Ascending aorta (tissue), 2 donors: ENCODE measurements around the gene ZBED1. TPM values are rescaled to one million over a fixed set of nuclear protein-coding genes. Genes with fewer than 3 reads are reported as not detected.
"Not testable (repeated sequence)": the region's sequence is repeated elsewhere in the genome, so short reads cannot be mapped to it uniquely, and the experiment has no call there.

Source experiments
- DNase-seq, 2 donors: peaks; one replicate each; pipeline ENCODE4 v3.0.0-alpha.2; 2019; ENCODE audit warnings: low spot score in 2 of 2
- H3K27ac ChIP-seq, 2 donors: fragments of 200-600 bp; sonication (generic); one replicate each; pipeline ENCODE4 v1.5.1; 2016 to 2017; ENCODE audit warnings: mild to moderate bottlenecking in 1 of 2
- H3K27me3 ChIP-seq: fragments of 200-600 bp; sonication (generic); one replicate; pipeline ENCODE4 v1.5.1; 2017
- H3K36me3 ChIP-seq, 2 donors: fragments of 200-600 bp; sonication (generic); one replicate each; pipeline ENCODE4 v1.5.1; 2016
- H3K4me1 ChIP-seq, 2 donors: fragments of 200-600 bp; sonication (generic); one replicate each; pipeline ENCODE4 v1.5.1; 2016 to 2017; ENCODE audit warnings: mild to moderate bottlenecking in 1 of 2
- H3K4me3 ChIP-seq, 2 donors: fragments of 200-600 bp; sonication (generic); one replicate each; pipeline ENCODE4 v1.5.1; 2016 to 2017; ENCODE audit warnings: mild to moderate bottlenecking in 1 of 2
- H3K9me3 ChIP-seq, 2 donors: fragments of 200-600 bp; sonication (generic); one replicate each; pipeline ENCODE4 v1.5.1; 2016
- CTCF ChIP-seq, 3 experiments: fragments of 200-600 bp in 2 of 3; fragments of 450-650 bp in 1 of 3; sonication (generic) in 2 of 3; IDR thresholded peaks; one replicate each; pipeline ENCODE4 v1.5.1; 2016 to 2019; ENCODE audit warnings: antibody characterized with exemption in 3 of 3, mild to moderate bottlenecking in 1 of 3, moderate library complexity in 1 of 3
- intact Hi-C: fragments of 100-400 bp; cut with DNase I; formaldehyde crosslinking; loops from one replicate; pipeline ENCODE4 v1.15.1; 2023
- total RNA-seq: library from RNA; depleted of rRNA; stranded (reverse); fragments of >200 nt; gene quantifications from one replicate; pipeline ENCODE4 v1.1.0, GENCODE V29; 2016

Gene ZBED1
- total RNA-seq, 1 donor from 2014 or later: 34.6 TPM

DNA sequence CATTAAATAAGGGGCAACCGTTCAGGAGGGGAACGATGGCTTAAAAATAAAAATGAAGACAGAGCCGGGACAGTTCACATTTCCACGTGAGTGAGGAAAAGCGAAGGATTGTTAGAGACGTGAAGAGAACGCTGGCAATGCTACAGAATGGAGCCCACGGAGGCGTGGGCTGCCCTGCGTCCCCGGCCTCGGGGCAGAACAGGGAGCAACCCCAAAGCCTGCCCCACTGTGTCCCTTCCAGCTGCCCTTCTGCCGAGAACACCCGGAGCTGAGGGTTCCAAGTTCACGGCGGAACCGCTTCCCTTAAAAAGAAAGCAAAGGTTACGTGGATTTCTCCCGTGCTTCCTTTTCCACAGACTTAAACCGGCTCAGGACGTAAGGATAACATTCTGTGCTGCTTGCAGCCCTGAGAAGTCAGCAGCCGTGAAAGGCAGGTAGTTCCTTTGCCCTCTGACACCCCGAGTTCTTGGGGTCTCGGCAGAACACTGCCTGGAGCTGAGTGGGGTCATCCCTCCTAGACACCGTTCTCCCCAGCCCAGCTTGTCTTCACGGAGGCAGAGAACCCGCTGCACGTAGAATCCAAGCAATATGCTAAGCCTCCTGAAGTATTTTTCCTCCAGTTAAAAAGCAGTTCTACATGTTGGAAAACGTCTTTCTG, 14.2 kb downstream of the ZBED1 start:
- intact Hi-C loops: no loop called here
- Histone ChIP-seq H3K27me3 (no peaks in the 10 kb centered on the region), H3K36me3 (peaks cover 29 to 49% of the 10 kb centered on the region in 2 donors), H3K4me3 (no peak overlapping the region), H3K4me1 (peaks cover 0 to 4% of the 10 kb centered on the region in 2 donors), H3K9me3 (no peaks in the 10 kb centered on the region), H3K27ac (no peak overlapping the region)
- TF ChIP-seq CTCF (IDR thresholded peaks at IDR 0.05): no peak
- DNase-seq: no peak

- Histone ChIP-seq H3K27ac (peak overlapping the region; percentile 53 to 85), H3K9me3 (no peaks in the 10 kb centered on the region), H3K4me3 (no peak overlapping the region), H3K27me3 (no peaks in the 10 kb centered on the region), H3K4me1 (peaks cover 0 to 4% of the 10 kb centered on the region in 2 donors), H3K36me3 (peaks cover 29 to 46% of the 10 kb centered on the region in 2 donors)
- intact Hi-C loops: no loop called here
- no peak for TF ChIP-seq CTCF (IDR thresholded peaks at IDR 0.05)
- DNase-seq: no peak
Measured at GRCh38 chrX:2485789-2486345, 14.9 kb downstream of the ZBED1 start.

GRCh38 chrX:2484721-2485648, 15.8 kb downstream of the ZBED1 start:
- peaks cover 0 to 4% of the 10 kb centered on the region in 2 donors for H3K4me1 ChIP-seq
- TF ChIP-seq CTCF (IDR thresholded peaks at IDR 0.05): no peak
- H3K9me3 ChIP-seq: no peaks in the 10 kb centered on the region
- H3K4me3 ChIP-seq: peak overlapping the region; percentile 4 to 47
- no peak for DNase-seq
- H3K27me3 ChIP-seq: no peaks in the 10 kb centered on the region
- peak overlapping the region; percentile 52 to 85 for H3K27ac ChIP-seq
- intact Hi-C loops: no loop called here
- H3K36me3 ChIP-seq: peaks cover 22 to 38% of the 10 kb centered on the region in 2 donors

- no peak for TF ChIP-seq CTCF (IDR thresholded peaks at IDR 0.05)
- intact Hi-C loops: no loop called here
- no peak for DNase-seq
Measured at GRCh38 chrX:2484256-2484655, 16.5 kb downstream of the ZBED1 start.

DNA sequence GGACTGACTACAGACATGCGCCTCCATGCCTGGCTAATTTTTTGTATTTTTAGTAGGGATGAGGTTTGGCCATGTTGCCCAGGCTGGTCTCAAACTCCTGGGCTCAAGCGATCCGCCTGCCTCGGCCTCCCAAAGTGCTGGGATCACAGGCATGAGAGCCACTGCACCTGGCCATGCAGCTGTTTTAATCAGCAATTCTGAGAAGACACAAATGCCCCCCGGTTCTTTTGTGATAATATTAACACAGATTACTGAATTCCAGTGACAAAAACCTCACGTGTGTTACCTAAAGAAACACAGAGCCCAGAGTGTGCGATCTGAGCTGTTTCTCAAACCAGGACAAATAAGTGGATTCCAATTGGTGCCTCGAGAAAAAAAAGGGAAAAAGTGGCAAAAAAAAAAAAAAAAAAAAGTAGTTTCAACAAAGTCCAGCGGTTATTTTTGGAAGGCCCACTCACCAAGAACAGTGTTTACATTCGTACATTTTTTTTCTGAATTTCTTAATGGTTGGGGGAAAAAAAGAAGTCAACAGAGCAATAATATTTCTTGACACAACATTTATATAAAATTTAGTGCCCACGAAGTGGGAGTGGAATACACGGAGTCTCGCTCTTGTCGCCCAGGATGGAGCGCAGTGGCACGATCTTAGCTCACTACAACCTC, 17.2 kb downstream of the ZBED1 start:
- Histone ChIP-seq H3K4me3 (peak overlapping the region in 1 of 2 donors; percentile 47), H3K9me3 (no peaks in the 10 kb centered on the region), H3K36me3 (peaks cover 8 to 24% of the 10 kb centered on the region in 2 donors), H3K27me3 (no peaks in the 10 kb centered on the region), H3K4me1 (peaks cover 0 to 4% of the 10 kb centered on the region in 2 donors), H3K27ac (peak overlapping the region in 1 of 2 donors; percentile 85)
- intact Hi-C loops: no loop called here
- no peak for TF ChIP-seq CTCF (IDR thresholded peaks at IDR 0.05)
- DNase-seq: no peak

More at GRCh38 chrX:2484256-2484655, 16.5 kb downstream of the ZBED1 start:
- Histone ChIP-seq H3K4me1 (peaks cover 0 to 4% of the 10 kb centered on the region in 2 donors), H3K4me3 (peak overlapping the region; percentile 4 to 47), H3K9me3 (no peaks in the 10 kb centered on the region), H3K27ac (peak overlapping the region; percentile 52 to 85), H3K36me3 (peaks cover 15 to 31% of the 10 kb centered on the region in 2 donors), H3K27me3 (no peaks in the 10 kb centered on the region)

- intact Hi-C loops, DNase-seq: not testable (repeated sequence)
Measured at GRCh38 chrX:2481597-2481996, 19.2 kb downstream of the ZBED1 start.

DNA sequence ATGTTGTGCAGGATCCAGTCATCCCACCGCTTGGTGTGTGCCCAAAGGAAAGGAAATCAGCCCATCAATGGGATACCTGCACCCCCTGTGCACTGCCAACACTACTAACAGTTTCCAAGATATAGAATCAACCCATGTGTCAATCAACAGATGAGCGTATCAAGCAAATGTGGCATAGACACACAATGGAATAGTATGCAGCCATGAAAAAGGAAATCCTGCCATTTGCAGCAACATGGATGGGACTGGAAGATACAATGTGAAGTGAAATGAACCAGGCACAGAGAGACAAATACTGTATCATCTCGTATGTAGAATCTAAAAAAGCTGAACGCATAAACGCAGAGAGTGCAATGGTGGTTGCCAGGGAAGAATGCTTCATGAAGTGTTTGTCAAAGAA, 20.8 kb downstream of the ZBED1 start:
- H3K36me3 ChIP-seq, DNase-seq, H3K4me1 ChIP-seq, H3K27ac ChIP-seq, H3K9me3 ChIP-seq, H3K27me3 ChIP-seq, H3K4me3 ChIP-seq, intact Hi-C loops: not testable (repeated sequence)

More at GRCh38 chrX:2481597-2481996, 19.2 kb downstream of the ZBED1 start:
- not testable (repeated sequence) for H3K4me3 ChIP-seq, H3K36me3 ChIP-seq, H3K4me1 ChIP-seq, H3K9me3 ChIP-seq, H3K27me3 ChIP-seq, H3K27ac ChIP-seq
